ENCODE measurements around the gene ARHGAP22.
A peak's percentile ranks its signal among the peaks of the same experiment; 100 is the strongest.

The ARHGAP22 gene

GRCh38 chr10:48508791-48509772 is 95.8 kb downstream of the ARHGAP22 start:
- no peak for DNase-seq

DNA sequence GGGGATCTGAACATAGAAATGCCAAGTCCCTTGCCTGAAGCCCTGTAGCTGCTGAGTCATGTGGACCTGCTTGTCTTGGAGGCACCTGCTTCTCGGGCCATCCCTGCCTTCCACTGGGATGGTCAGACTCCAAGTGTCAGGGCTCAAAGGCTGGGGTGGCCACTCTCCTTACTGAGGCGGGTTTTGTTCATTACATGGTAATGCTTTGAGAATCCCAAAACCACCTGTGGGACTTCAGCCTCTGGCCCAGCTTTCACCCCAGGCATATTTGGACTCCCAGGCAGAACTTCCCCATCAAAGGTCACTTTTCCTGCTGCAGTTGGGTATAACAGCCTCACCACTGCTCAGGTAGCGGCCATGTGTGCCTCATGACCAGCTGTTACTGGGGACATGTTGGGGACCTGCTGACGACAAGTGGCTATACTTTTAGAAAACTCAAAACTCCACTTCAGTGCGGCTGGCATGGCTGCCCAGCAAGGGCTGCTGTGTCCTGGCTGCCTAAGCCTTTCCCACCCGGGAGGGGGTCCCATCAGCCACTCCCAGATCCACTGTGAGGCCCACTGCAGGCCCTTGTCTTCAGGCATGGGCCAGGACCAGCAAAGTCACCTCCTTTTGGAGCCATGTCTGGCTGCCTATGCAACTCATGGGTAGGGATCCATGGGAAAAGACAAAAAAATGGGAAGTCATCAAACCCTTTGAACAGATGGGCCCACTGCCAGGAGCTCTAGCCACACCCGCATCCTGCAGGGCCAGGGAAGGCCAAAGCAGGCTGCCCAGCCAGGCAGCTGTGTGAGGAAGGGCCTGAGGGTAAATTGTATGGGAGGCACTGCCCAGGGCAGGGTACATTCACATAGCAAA is 96.7 kb downstream of the ARHGAP22 start:
- DNase-seq, result no peak

GRCh38 chr10:48507494-48507893 is 97.4 kb downstream of the ARHGAP22 start:
- DNase-seq, result no peak

GRCh38 chr10:48506147-48506917 is 98.5 kb downstream of the ARHGAP22 start:
- DNase-seq, result peak; percentile 4

GRCh38 chr10:48505394-48506112 is 99.3 kb downstream of the ARHGAP22 start:
- no peak for DNase-seq

GRCh38 chr10:48504141-48504885 is 100.6 kb downstream of the ARHGAP22 start:
- no peak for DNase-seq

GRCh38 chr10:48503293-48503911 is 101.5 kb downstream of the ARHGAP22 start:
- DNase-seq, result no peak

GRCh38 chr10:48502791-48503190 is 102.1 kb downstream of the ARHGAP22 start:
- no peak for DNase-seq

- peak; percentile 7 for DNase-seq
These were observed 102.8 kb downstream of the ARHGAP22 start for GRCh38 chr10:48501787-48502771.

DNA sequence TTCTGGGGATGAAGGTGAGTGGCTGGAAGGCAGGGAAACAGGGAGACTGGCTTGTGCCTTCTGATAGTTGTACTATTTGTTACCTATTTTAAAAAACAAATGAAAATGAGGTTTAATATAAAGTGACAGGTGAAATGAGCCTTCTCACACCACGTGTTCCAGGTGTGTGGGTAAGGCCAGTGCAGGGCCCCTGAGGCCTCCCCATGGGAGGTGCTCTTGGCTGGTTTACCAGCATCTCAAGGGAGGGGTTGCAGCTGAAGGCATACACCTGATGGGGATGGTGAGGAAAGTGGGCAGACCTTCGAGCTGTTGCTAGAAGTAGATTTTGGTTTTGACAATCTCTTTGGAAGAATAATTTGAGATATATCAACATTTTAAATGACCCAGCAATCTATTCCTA is 103.6 kb downstream of the ARHGAP22 start:
- no peak for DNase-seq

GRCh38 chr10:48500771-48501170 is 104.1 kb downstream of the ARHGAP22 start:
- no peak for DNase-seq

- no peak for DNase-seq
These were observed 105.8 kb downstream of the ARHGAP22 start for GRCh38 chr10:48498940-48499510.

- no peak for DNase-seq
These were observed 106.8 kb downstream of the ARHGAP22 start for GRCh38 chr10:48497780-48498770.

GRCh38 chr10:48496831-48497779 is 107.8 kb downstream of the ARHGAP22 start:
- no peak for DNase-seq

DNA sequence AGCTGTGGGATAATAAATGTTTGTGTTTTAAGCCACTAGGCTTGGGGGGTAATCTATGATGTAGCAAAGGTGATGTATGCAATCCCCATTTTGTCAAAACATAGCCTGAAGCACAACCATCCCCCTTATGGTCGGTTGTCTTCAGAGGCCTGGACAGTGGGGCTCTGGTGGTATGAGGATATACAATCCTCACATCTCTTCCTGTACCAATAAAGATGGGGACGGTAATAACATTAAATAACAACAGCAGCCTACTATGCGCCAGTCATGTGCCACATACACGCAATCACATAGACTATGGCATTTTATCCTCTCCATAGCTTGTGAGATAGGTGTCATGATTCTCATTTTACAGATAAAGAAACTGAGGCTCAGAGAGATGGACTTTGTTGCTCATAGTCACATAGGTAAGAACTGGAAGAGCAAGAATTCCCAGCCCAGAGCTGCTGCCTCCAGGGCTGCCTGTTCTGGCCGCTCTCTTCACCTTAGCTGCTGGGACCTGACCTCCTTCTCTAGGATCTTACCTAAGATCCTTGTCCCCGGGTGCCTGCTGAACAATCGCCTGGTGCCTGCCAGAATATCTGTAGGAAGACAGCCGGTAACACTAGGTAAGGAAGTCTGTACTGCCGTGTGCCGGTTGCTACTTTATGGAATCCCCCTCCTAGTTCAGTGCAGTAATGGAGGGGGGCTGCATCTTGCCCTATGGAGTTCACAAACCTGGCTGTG is 108.6 kb downstream of the ARHGAP22 start:
- DNase-seq, result no peak

Measured in CD4-positive, alpha-beta T cell treated with Interleukin-17A for 1 hour (primary cell).